MCF 10A (cell line): ENCODE measurements around the gene ADK. TPM values are rescaled to one million over a fixed set of nuclear protein-coding genes. Genes with fewer than 3 reads are reported as not detected.

Experiments used
- BruUV-seq: library from RNA; stranded (reverse); fragments of 400-500 nt; replicated peaks from 2 replicates; lab custom pipeline; 2021; lab: Mats Ljungman, UMichigan
- CTCF ChIA-PET: fragments of 300-600 bp; sonication (Branson Sonifier 250); formaldehyde crosslinking; extraction: SDS; loops from one replicate; lab custom pipeline; 2021; ENCODE audit warnings: antibody characterized with exemption, inconsistent platforms; lab: Yijun Ruan, JAX
- POLR2A ChIA-PET: fragments of 300-600, 350-650 bp; sonication (Branson Sonifier 250); formaldehyde crosslinking; extraction: SDS; loops from one replicate; lab custom pipeline; 2020; ENCODE audit warnings: antibody characterized with exemption, inconsistent platforms; lab: Yijun Ruan, JAX
- DNase-seq: peaks from one replicate; pipeline ENCODE4 v3.0.0-alpha.2; 2018; ENCODE audit not compliant: unreplicated experiment
- H3K27ac Mint-ChIP-seq: one replicate; pipeline ENCODE4 v1.8.0; 2022; ENCODE audit warnings: mild to moderate bottlenecking, low read depth, mixed read lengths; ENCODE audit not compliant: unreplicated experiment
- H3K27me3 Mint-ChIP-seq: one replicate; pipeline ENCODE4 v1.8.0; 2022; ENCODE audit warnings: mixed read lengths; ENCODE audit not compliant: insufficient read depth, unreplicated experiment
- H3K36me3 Mint-ChIP-seq: one replicate; pipeline ENCODE4 v1.8.0; 2022; ENCODE audit warnings: mild to moderate bottlenecking, moderate library complexity, mixed read lengths; ENCODE audit not compliant: insufficient read depth, unreplicated experiment
- H3K4me1 Mint-ChIP-seq: one replicate; pipeline ENCODE4 v1.8.0; 2022; ENCODE audit warnings: mixed read lengths; ENCODE audit not compliant: insufficient read depth, unreplicated experiment
- H3K4me3 Mint-ChIP-seq: one replicate; pipeline ENCODE4 v1.8.0; 2022; ENCODE audit warnings: mild to moderate bottlenecking, moderate library complexity, mixed read lengths; ENCODE audit not compliant: unreplicated experiment
- H3K9me3 Mint-ChIP-seq: one replicate; pipeline ENCODE4 v1.8.0; 2022; ENCODE audit warnings: mixed read lengths; ENCODE audit not compliant: unreplicated experiment
- CTCF ChIP-seq: fragments of 200-600 bp; IDR thresholded peaks from one replicate; pipeline ENCODE4 v1.8.0; 2022; ENCODE audit warnings: antibody characterized with exemption, mild to moderate bottlenecking; ENCODE audit not compliant: unreplicated experiment
- intact Hi-C: fragments of 100-400 bp; cut with micrococcal nuclease; formaldehyde crosslinking; loops from 2 replicates; pipeline ENCODE4 v1.14.1; 2022
- total RNA-seq: library from RNA; stranded (reverse); gene quantifications from 2 replicates; pipeline ENCODE4 v1.2.3, GENCODE V29; 2022

The ADK gene
- total RNA-seq, 1 experiment from 2014 or later = 98.6 TPM

GRCh38 chr10:74111799-74112198, 39.2 kb upstream of the ADK start:
- no peak for DNase-seq
- Mint-ChIP-seq H3K4me1 (no peaks in the 10 kb centered on the region), H3K4me3 (no peak overlapping the region), H3K36me3 (peaks cover 85% of the 10 kb centered on the region), H3K27ac (no peak overlapping the region), H3K9me3 (no peaks in the 10 kb centered on the region), H3K27me3 (no peaks in the 10 kb centered on the region)
- no TSS peak for BruUV-seq
- TF ChIP-seq CTCF = no peak
- POLR2A ChIA-PET = interaction anchor here (0.6 to 1.1 kb wide), 3 partner anchors 26 to 657 kb away, joined by 3 read pairs; no protein-coding TSS in a partner anchor
- CTCF ChIA-PET = interaction anchor here (0.6 to 1.2 kb wide), 5 partner anchors 8 to 226 kb away, joined by 3 to 5 read pairs (median 3); no protein-coding TSS in a partner anchor
- intact Hi-C loops = no loop called here

DNA sequence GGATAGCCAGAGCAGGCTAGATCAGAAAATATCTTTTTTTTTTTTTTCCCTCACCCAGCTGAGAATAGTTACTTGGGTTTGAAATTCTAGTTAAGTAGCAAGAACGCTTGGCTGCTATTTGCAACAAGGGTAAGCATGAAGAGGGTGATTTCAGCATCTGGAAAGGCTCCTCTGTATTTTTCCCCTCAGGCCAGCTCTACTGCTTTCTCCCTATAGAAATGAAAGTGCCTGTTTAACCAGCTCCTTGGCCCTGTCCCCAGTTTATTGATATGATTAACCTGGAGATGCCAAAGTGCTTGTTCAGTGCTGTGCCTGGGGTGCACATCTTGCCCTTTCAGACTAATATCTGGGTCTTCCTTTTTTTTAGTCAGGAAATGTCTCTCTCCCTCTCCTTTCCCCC, 37.5 kb upstream of the ADK start:
- CTCF ChIA-PET = interaction anchor here (0.6 to 1.5 kb wide), 5 partner anchors 8 to 100 kb away, joined by 3 to 4 read pairs (median 3); no protein-coding TSS in a partner anchor
- intact Hi-C loops = no loop called here
- DNase-seq = no peak
- Mint-ChIP-seq H3K4me3 (no peak overlapping the region), H3K4me1 (peaks cover 4% of the 10 kb centered on the region), H3K27ac (no peak overlapping the region), H3K36me3 (peaks cover 78% of the 10 kb centered on the region), H3K9me3 (no peaks in the 10 kb centered on the region), H3K27me3 (no peaks in the 10 kb centered on the region)
- POLR2A ChIA-PET = interaction anchor here (0.8 to 1.5 kb wide), 2 partner anchors 11 to 13 kb away, joined by 4 to 8 read pairs; no protein-coding TSS in a partner anchor
- no peak for TF ChIP-seq CTCF
- no TSS peak for BruUV-seq

DNA sequence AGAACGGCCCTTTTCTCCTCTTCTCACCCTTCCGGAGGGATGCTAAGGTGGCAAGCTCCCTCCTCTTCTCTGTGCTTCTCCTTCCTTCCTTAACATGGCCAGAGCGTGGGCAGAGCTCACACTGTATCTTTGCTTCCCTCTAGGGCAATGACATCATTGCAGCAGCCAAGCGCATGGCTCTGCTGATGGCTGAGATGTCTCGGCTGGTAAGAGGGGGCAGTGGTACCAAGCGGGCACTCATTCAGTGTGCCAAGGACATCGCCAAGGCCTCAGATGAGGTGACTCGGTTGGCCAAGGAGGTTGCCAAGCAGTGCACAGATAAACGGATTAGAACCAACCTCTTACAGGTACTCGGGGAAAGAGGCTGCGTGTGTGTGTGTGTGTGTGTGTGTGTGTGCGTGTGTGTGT, 37.0 kb upstream of the ADK start:
- DNase-seq = no peak
- CTCF ChIA-PET = interaction anchor here (1.0 to 1.5 kb wide), 3 partner anchors 8 to 12 kb away, joined by 3 to 4 read pairs (median 3); no protein-coding TSS in a partner anchor
- no TSS peak for BruUV-seq
- H3K27ac Mint-ChIP-seq = no peak overlapping the region
- H3K4me3 Mint-ChIP-seq = no peak overlapping the region
- H3K9me3 Mint-ChIP-seq = no peaks in the 10 kb centered on the region
- intact Hi-C loops = no loop called here
- H3K27me3 Mint-ChIP-seq = no peaks in the 10 kb centered on the region
- H3K36me3 Mint-ChIP-seq = peaks cover 78% of the 10 kb centered on the region
- TF ChIP-seq CTCF = no peak
- H3K4me1 Mint-ChIP-seq = peaks cover 9% of the 10 kb centered on the region
- POLR2A ChIA-PET = no interaction called here

DNA sequence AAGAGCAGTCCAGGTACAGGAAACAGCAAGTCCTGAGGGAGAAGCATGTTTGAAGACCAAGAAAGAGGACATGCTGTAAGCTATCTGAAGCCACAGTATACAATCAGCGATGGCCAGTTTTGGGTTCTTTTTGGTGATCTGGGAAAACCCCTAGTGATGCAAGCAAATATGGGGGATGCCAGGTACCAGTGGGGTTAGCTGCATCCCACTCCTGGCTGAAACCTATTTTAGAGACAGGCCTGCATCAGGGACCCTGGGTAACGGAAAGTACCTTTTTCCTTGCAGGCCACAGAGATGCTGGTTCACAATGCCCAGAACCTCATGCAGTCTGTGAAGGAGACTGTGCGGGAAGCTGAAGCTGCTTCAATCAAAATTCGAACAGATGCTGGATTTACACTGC, 33.3 kb upstream of the ADK start:
- Mint-ChIP-seq H3K4me1 (peaks cover 13% of the 10 kb centered on the region), H3K27ac (no peak overlapping the region), H3K4me3 (no peak overlapping the region), H3K9me3 (no peaks in the 10 kb centered on the region), H3K36me3 (peaks cover 78% of the 10 kb centered on the region), H3K27me3 (no peaks in the 10 kb centered on the region)
- intact Hi-C loops = loop anchor here (5.0 kb wide), 1 partner anchor 115 kb away; no protein-coding TSS in a partner anchor
- no peak for TF ChIP-seq CTCF
- DNase-seq = no peak
- ChIA-PET POLR2A (interaction anchor here (0.6 to 1.5 kb wide), 3 partner anchors 9 to 127 kb away, joined by 3 to 5 read pairs (median 3); no protein-coding TSS in a partner anchor), CTCF (interaction anchor here (0.9 to 1.5 kb wide), 2 partner anchors 14 to 16 kb away, joined by 3 to 8 read pairs; no protein-coding TSS in a partner anchor)
- no TSS peak for BruUV-seq
